Breast epithelium (tissue), 4 donors: ENCODE measurements around the gene NR5A1. TPM values are rescaled to one million over a fixed set of nuclear protein-coding genes. Genes with fewer than 3 reads are reported as not detected.

ENCODE experiments used
- DNase-seq, 2 donors: peaks; one replicate each; pipeline ENCODE4 v3.0.0-alpha.2; 2019; ENCODE audit warnings: low spot score in 2 of 2
- H3K27ac ChIP-seq, 2 donors: fragments of 200-600 bp; sonication (generic) in 1 of 2; one replicate each; pipeline ENCODE4 v1.5.1; 2016 to 2019; ENCODE audit warnings: mild to moderate bottlenecking in 1 of 2
- H3K27me3 ChIP-seq, 2 donors: fragments of 200-600 bp; sonication (generic) in 1 of 2; one replicate each; pipeline versions ENCODE4 v1.5.1 to v1.6.0; 2017 to 2019; ENCODE audit warnings: control low read depth in 1 of 2, mild to moderate bottlenecking in 1 of 2
- H3K36me3 ChIP-seq: fragments of 200-600 bp; one replicate; pipeline ENCODE4 v1.5.1; 2019
- H3K4me1 ChIP-seq, 2 donors: fragments of 200-600 bp; sonication (generic); one replicate each; pipeline ENCODE4 v1.5.1; 2016 to 2019; ENCODE audit warnings: control low read depth in 1 of 2
- H3K4me3 ChIP-seq, 3 donors: fragments of 200-600 bp; sonication (generic); 1 replicate in 2 of 3; 2 replicates in 1 of 3; pipeline ENCODE4 v1.5.1; 2016 to 2019; ENCODE audit warnings: mild to moderate bottlenecking in 3 of 3, moderate library complexity in 2 of 3
- H3K9me3 ChIP-seq, 2 donors: fragments of 200-600 bp; sonication (generic) in 1 of 2; one replicate each; pipeline ENCODE4 v1.5.1; 2016 to 2019; ENCODE audit warnings: control low read depth in 1 of 2
- POLR2A ChIP-seq: fragments of 450-650 bp; IDR thresholded peaks from one replicate; pipeline ENCODE4 v1.6.1; 2016; ENCODE audit warnings: antibody characterized with exemption, mild to moderate bottlenecking, moderate library complexity
- POLR2AphosphoS5 ChIP-seq, 3 donors: sonication (generic); formaldehyde crosslinking; IDR thresholded peaks; one replicate each; pipeline ENCODE4 v1.6.1; 2017; ENCODE audit warnings: antibody characterized with exemption in 3 of 3
- intact Hi-C: fragments of 100-400 bp; cut with DNase I; formaldehyde crosslinking; loops from one replicate; pipeline ENCODE4 v1.15.1; 2023; ENCODE audit warnings: low total_unique reads
- total RNA-seq, 3 donors: library from RNA; depleted of rRNA; stranded (reverse); fragments of >200 nt; gene quantifications; one replicate each; pipeline ENCODE4 v1.1.0, GENCODE V29; 2016
- TF ChIP-seq, protein P1 (sequence below), 3 donors: fragments of 450-650 bp; IDR thresholded peaks; one replicate each; pipeline ENCODE4 v1.5.1; 2016 to 2017; ENCODE audit warnings: antibody characterized with exemption in 3 of 3, mild to moderate bottlenecking in 3 of 3, moderate library complexity in 3 of 3

Gene NR5A1
- total RNA-seq, 3 donors from 2014 or later: not detected

DNA sequence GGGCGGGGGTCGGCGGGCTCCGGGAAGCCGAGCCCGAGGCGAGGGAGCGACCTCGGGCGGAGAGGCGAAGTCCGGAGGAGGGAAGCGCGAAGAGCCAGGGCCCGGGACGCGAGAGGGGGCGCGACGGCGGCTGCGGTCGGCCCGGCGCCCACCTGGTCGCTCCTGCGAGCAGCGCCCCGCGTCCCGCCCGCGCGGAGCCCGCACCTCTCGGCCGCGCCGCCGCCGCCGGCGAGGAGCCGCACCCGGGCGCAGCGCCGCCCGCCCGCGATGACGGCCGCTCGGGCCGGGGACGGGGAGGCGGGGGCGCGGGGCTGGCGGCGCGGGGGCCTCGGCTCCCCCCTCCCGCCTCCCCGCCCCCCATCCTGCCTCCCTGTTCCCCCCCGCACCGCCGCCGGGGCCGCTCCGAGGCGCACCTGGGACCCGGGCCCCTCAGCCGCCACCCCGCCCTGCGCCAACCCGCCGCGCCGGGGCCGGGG is 2.6 kb downstream of the NR5A1 start:
- Histone ChIP-seq H3K36me3 (no peaks in the 10 kb centered on the region), H3K27me3 (peaks cover 6 to 52% of the 10 kb centered on the region in 2 donors), H3K9me3 (no peaks in the 10 kb centered on the region), H3K27ac (no peak overlapping the region), H3K4me3 (peak overlapping the region in 2 of 3 donors; percentile 33 to 56), H3K4me1 (peaks cover 0 to 5% of the 10 kb centered on the region in 2 donors)
- TF ChIP-seq, protein P1, sequence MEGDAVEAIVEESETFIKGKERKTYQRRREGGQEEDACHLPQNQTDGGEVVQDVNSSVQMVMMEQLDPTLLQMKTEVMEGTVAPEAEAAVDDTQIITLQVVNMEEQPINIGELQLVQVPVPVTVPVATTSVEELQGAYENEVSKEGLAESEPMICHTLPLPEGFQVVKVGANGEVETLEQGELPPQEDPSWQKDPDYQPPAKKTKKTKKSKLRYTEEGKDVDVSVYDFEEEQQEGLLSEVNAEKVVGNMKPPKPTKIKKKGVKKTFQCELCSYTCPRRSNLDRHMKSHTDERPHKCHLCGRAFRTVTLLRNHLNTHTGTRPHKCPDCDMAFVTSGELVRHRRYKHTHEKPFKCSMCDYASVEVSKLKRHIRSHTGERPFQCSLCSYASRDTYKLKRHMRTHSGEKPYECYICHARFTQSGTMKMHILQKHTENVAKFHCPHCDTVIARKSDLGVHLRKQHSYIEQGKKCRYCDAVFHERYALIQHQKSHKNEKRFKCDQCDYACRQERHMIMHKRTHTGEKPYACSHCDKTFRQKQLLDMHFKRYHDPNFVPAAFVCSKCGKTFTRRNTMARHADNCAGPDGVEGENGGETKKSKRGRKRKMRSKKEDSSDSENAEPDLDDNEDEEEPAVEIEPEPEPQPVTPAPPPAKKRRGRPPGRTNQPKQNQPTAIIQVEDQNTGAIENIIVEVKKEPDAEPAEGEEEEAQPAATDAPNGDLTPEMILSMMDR (IDR thresholded peaks at IDR 0.05): no peak
- no peak for TF ChIP-seq POLR2A
- intact Hi-C loops: loop anchor here (5.0 to 10.0 kb wide), 2 partner anchors 890 to 1348 kb away; no protein-coding TSS in a partner anchor
- no peak for DNase-seq

- Histone ChIP-seq H3K4me3 (peak overlapping the region in 2 of 3 donors; percentile 33 to 56), H3K4me1 (peaks cover 0 to 5% of the 10 kb centered on the region in 2 donors), H3K27me3 (peaks cover 6 to 52% of the 10 kb centered on the region in 2 donors), H3K36me3 (no peaks in the 10 kb centered on the region), H3K9me3 (no peaks in the 10 kb centered on the region), H3K27ac (no peak overlapping the region)
- TF ChIP-seq, protein P1 (IDR thresholded peaks at IDR 0.05): no peak
- TF ChIP-seq POLR2A (no peak), POLR2AphosphoS5 (IDR thresholded peaks at IDR 0.05) (no peak)
- intact Hi-C loops: loop anchor here (5.0 to 10.0 kb wide), 2 partner anchors 889 to 1348 kb away; no protein-coding TSS in a partner anchor
- DNase-seq: no peak
These were observed 3.3 kb downstream of the NR5A1 start for GRCh38 chr9:124503713-124504529.

GRCh38 chr9:124502711-124503702 is 4.2 kb downstream of the NR5A1 start:
- Histone ChIP-seq H3K27ac (no peak overlapping the region), H3K9me3 (no peaks in the 10 kb centered on the region), H3K36me3 (no peaks in the 10 kb centered on the region), H3K4me1 (peaks cover 0 to 5% of the 10 kb centered on the region in 2 donors), H3K4me3 (peak overlapping the region in 1 of 3 donors; percentile 56), H3K27me3 (peaks cover 6 to 52% of the 10 kb centered on the region in 2 donors)
- no peak for TF ChIP-seq POLR2AphosphoS5 (IDR thresholded peaks at IDR 0.05)
- no peak for TF ChIP-seq POLR2A
- TF ChIP-seq, protein P1 (IDR thresholded peaks at IDR 0.05): no peak
- no peak for DNase-seq
- intact Hi-C loops: loop anchor here (5.0 to 10.0 kb wide), 2 partner anchors 888 to 1349 kb away; no protein-coding TSS in a partner anchor

DNA sequence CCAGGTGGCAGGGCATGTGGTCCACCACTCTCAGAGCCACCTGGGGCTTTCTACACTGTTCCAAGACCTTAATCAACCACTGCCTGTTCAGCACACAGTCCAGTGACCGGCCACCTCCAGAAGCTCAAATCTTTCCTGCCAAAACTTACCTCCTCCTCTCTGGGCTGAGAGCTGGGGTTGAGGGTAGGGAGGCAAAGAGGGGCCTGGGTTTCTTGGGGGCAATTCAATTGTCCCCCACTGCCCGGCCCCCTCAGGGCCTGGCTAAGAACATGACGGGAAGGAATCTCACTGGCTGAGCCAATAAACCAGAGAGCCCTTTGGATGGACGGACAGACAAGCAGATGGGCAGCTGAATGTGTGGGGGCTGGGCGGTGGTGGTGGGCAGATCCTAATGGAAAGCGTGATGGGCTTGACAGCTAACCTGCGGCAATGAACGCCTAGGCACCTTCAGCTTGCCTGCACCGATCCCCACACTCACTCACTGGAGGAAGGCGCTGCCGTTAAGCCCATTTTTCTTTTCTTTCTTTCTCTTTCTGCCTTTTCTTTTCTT is 5.4 kb downstream of the NR5A1 start:
- H3K4me3 ChIP-seq: no peak overlapping the region
- H3K27ac ChIP-seq: no peak overlapping the region
- peaks cover 6 to 52% of the 10 kb centered on the region in 2 donors for H3K27me3 ChIP-seq
- H3K36me3 ChIP-seq: no peaks in the 10 kb centered on the region
- TF ChIP-seq POLR2AphosphoS5 (IDR thresholded peaks at IDR 0.05) (no peak), POLR2A (no peak)
- TF ChIP-seq, protein P1 (IDR thresholded peaks at IDR 0.05): no peak
- H3K4me1 ChIP-seq: peaks cover 0 to 5% of the 10 kb centered on the region in 2 donors
- DNase-seq: no peak
- intact Hi-C loops: loop anchor here (5.0 to 10.0 kb wide), 2 partner anchors 887 to 1350 kb away; no protein-coding TSS in a partner anchor
- no peaks in the 10 kb centered on the region for H3K9me3 ChIP-seq
